Smooth muscle cell (in vitro differentiated cells): Measurements from ENCODE around the gene DCP1B. TPM values are rescaled to one million over a fixed set of nuclear protein-coding genes. Genes with fewer than 3 reads are reported as not detected.

ENCODE experiments used
- DNase-seq: peaks from one replicate; lab custom pipeline; 2025; ENCODE audit not compliant: unreplicated experiment; lab: John Stamatoyannopoulos, UW
- H2AFZ ChIP-seq: fragments of 200-600 bp; sonication (generic); 2 replicates; pipeline ENCODE4 v1.6.0; 2016; ENCODE audit warnings: antibody characterized with exemption, low read depth, mild to moderate bottlenecking
- H3F3A ChIP-seq: fragments of 200-600 bp; sonication (generic); 2 replicates; pipeline ENCODE4 v1.6.0; 2017; ENCODE audit warnings: antibody characterized with exemption, low read depth
- H3K27ac ChIP-seq: fragments of 200-600 bp; sonication (generic); 2 replicates; pipeline ENCODE4 v1.5.1; 2016; ENCODE audit warnings: low read depth, mild to moderate bottlenecking
- H3K27me3 ChIP-seq: fragments of 200-600 bp; sonication (generic); 2 replicates; pipeline ENCODE4 v1.6.1; 2016; ENCODE audit warnings: low read depth, mild to moderate bottlenecking
- H3K36me3 ChIP-seq: fragments of 200-600 bp; sonication (generic); 2 replicates; pipeline ENCODE4 v1.5.1; 2016; ENCODE audit warnings: low read depth
- H3K4me1 ChIP-seq: fragments of 200-600 bp; sonication (generic); 2 replicates; pipeline ENCODE4 v1.5.1; 2016; ENCODE audit warnings: low read depth
- H3K4me2 ChIP-seq: fragments of 200-600 bp; sonication (generic); 2 replicates; pipeline ENCODE4 v1.6.0; 2016; ENCODE audit warnings: mild to moderate bottlenecking
- H3K4me3 ChIP-seq: fragments of 200-600 bp; sonication (generic); 2 replicates; pipeline ENCODE4 v1.5.1; 2016; ENCODE audit warnings: mild to moderate bottlenecking
- H3K79me2 ChIP-seq: fragments of 200-600 bp; sonication (generic); 2 replicates; pipeline ENCODE4 v1.6.0; 2016; ENCODE audit warnings: low read depth, mild to moderate bottlenecking
- H3K9ac ChIP-seq: fragments of 200-600 bp; sonication (generic); 2 replicates; pipeline ENCODE4 v1.6.0; 2016; ENCODE audit warnings: low read depth
- H3K9me3 ChIP-seq: fragments of 200-600 bp; sonication (generic); replicated peaks from 2 replicates; pipeline ENCODE4 v1.5.1; 2016; ENCODE audit warnings: low read depth
- H4K20me1 ChIP-seq: fragments of 200-600 bp; sonication (generic); 2 replicates; pipeline ENCODE4 v1.6.0; 2016; ENCODE audit warnings: low read depth
- CTCF ChIP-seq: fragments of 200-600 bp; sonication (generic); IDR thresholded peaks from 2 replicates; pipeline ENCODE4 v1.5.1; 2017; ENCODE audit warnings: borderline replicate concordance, mild to moderate bottlenecking, antibody characterized with exemption; ENCODE audit not compliant: insufficient read depth, poor library complexity, severe bottlenecking
- WGBS: methylation state at CpG from one replicate; pipeline ENCODE4 v1.1.7; 2016; ENCODE audit warnings: low lambda C conversion rate; 5-methylcytosine and 5-hydroxymethylcytosine counted together
- polyA plus RNA-seq: library from polyadenylated mRNA; unstranded; fragments of >200 nt; fragmentation: Nextera tagmentation; extraction: Ambion mirVana; gene quantifications from 2 replicates; pipeline ENCODE4 v1.2.1, GENCODE V29; 2016
- total RNA-seq: library from RNA; depleted of rRNA; stranded (reverse); fragments of >200 nt; gene quantifications from 2 replicates; pipeline ENCODE4 v1.2.3, GENCODE V29; 2014

Gene DCP1B
- total and polyA plus RNA-seq, 2 experiments from 2014 or later: 34.9 to 38.1 TPM

- H4K20me1 ChIP-seq: peaks cover 24% of the 10 kb centered on the region
- no peaks in the 10 kb centered on the region for H3K36me3 ChIP-seq
- H3K9me3 ChIP-seq: no peaks in the 10 kb centered on the region
- no peaks in the 10 kb centered on the region for H3K27me3 ChIP-seq
- no peak for TF ChIP-seq CTCF
- 26% methylated on average over 3 of the region's 3 CpGs for WGBS
- DNase-seq: no peak
- no peak overlapping the region for H3K9ac ChIP-seq
- H3K4me1 ChIP-seq: peaks cover 23% of the 10 kb centered on the region
- H3K79me2 ChIP-seq: peaks cover 7% of the 10 kb centered on the region
- H3K4me2 ChIP-seq: peak overlapping the region; percentile 81
- H3K27ac ChIP-seq: no peak overlapping the region
- H2AFZ ChIP-seq: no peak overlapping the region
- H3K4me3 ChIP-seq: no peak overlapping the region
- H3F3A ChIP-seq: peaks cover 4% of the 10 kb centered on the region
Observed at GRCh38 chr12:1970331-1970900, 33.8 kb downstream of the DCP1B start.

- Histone ChIP-seq H3K9ac (no peak overlapping the region), H4K20me1 (peaks cover 15% of the 10 kb centered on the region)
- 66% methylated on average over 4 of the region's 4 CpGs for WGBS
Observed at GRCh38 chr12:1966561-1967226, 37.6 kb downstream of the DCP1B start.

GRCh38 chr12:1965916-1966315, 38.3 kb downstream of the DCP1B start:
- H3F3A ChIP-seq: no peaks in the 10 kb centered on the region
- no peak overlapping the region for H2AFZ ChIP-seq
- no peak overlapping the region for H3K4me3 ChIP-seq
- no peak for TF ChIP-seq CTCF
- WGBS: 77% methylated on average over 2 of the region's 2 CpGs
- H3K4me1 ChIP-seq: peaks cover under 1% of the 10 kb centered on the region
- H3K36me3 ChIP-seq: peaks cover 7% of the 10 kb centered on the region
- H4K20me1 ChIP-seq: peaks cover 13% of the 10 kb centered on the region
- H3K9me3 ChIP-seq: no peaks in the 10 kb centered on the region
- no peak overlapping the region for H3K4me2 ChIP-seq
- no peak overlapping the region for H3K27ac ChIP-seq
- no peak overlapping the region for H3K9ac ChIP-seq
- H3K27me3 ChIP-seq: no peaks in the 10 kb centered on the region
- peaks cover 7% of the 10 kb centered on the region for H3K79me2 ChIP-seq
- DNase-seq: no peak

More at GRCh38 chr12:1966561-1967226, 37.6 kb downstream of the DCP1B start:
- Histone ChIP-seq H3K4me2 (no peak overlapping the region), H3K27ac (no peak overlapping the region), H3K79me2 (peaks cover 7% of the 10 kb centered on the region), H3K27me3 (no peaks in the 10 kb centered on the region), H3K36me3 (peaks cover 7% of the 10 kb centered on the region), H3F3A (no peaks in the 10 kb centered on the region), H3K4me3 (no peak overlapping the region), H2AFZ (no peak overlapping the region), H3K4me1 (peaks cover 7% of the 10 kb centered on the region), H3K9me3 (no peaks in the 10 kb centered on the region)
- no peak for TF ChIP-seq CTCF
- no peak for DNase-seq
